ENCODE results near the gene STIM2.
A peak's percentile ranks its signal among the peaks of the same experiment; 100 is the strongest.

Gene STIM2

GRCh38 chr4:26873391-26874026, 12.9 kb downstream of the STIM2 start:
- TF ChIP-seq CTCF (IDR thresholded peaks at IDR 0.05; ENCODE audit: low read depth, low read length): no peak
- no peak overlapping the region for H3K4me3 ChIP-seq (ENCODE audit: low read depth, low read length)
- in situ Hi-C loops (cut with HindIII; ENCODE audit: low sequenced_read_pairs): no loop called here
- no peak for DNase-seq (ENCODE audit: low read depth, low spot score)

DNA sequence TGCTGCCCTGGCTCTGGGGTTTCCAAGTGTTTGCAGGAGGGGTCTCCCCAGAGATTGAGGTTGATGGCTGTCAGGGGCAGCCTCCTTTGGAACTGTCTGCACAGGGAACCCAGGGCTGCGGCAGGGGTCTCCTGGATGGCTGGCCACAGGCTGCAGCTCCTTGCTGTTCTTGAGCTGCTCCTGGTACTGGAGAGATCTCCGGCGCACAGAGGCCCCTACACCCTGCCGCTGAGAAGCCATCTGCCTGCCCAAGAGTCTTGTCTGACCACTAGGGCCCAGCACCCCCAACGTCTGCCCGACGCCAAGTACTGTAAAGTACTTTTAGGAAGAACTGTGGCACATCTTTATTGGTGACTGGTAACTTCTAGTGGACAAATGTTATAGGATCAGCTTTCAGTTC, 13.5 kb downstream of the STIM2 start:
- TF ChIP-seq CTCF (IDR thresholded peaks at IDR 0.05; ENCODE audit: low read depth, low read length): no peak
- DNase-seq (ENCODE audit: low read depth, low spot score): no peak
- no peak overlapping the region for H3K4me3 ChIP-seq (ENCODE audit: low read depth, low read length)
- in situ Hi-C loops (cut with HindIII; ENCODE audit: low sequenced_read_pairs): no loop called here

DNA sequence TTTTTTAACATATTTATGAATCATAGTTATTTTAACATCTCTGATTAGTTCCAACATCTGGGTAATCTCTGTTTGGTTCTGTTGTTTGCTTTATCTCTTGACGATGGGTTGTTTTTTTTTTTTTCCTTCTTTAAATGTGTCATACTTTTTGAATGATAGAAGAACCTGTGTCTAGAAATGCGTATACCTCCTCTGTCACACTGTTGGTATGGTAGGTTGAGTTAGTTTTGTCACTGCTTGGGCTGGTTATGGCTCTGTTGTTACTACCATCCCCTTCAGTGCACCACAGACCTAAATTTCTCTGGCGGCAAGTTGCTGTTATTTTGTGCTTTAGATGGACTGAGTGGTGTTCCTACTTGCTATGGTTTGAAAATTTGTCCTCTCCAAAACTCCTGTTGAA, 16.8 kb downstream of the STIM2 start:
- TF ChIP-seq CTCF (IDR thresholded peaks at IDR 0.05; ENCODE audit: low read depth, low read length): no peak
- in situ Hi-C loops (cut with HindIII; ENCODE audit: low sequenced_read_pairs): no loop called here
- DNase-seq (ENCODE audit: low read depth, low spot score): no peak
- no peak overlapping the region for H3K4me3 ChIP-seq (ENCODE audit: low read depth, low read length)

- DNase-seq (ENCODE audit: low read depth, low spot score): no peak
- no peak for TF ChIP-seq CTCF (IDR thresholded peaks at IDR 0.05; ENCODE audit: low read depth, low read length)
- in situ Hi-C loops (cut with HindIII; ENCODE audit: low sequenced_read_pairs): no loop called here
- no peak overlapping the region for H3K4me3 ChIP-seq (ENCODE audit: low read depth, low read length)
Measured at GRCh38 chr4:26877961-26878360, 17.3 kb downstream of the STIM2 start.

GRCh38 chr4:26878794-26879391, 18.3 kb downstream of the STIM2 start:
- in situ Hi-C loops (cut with HindIII; ENCODE audit: low sequenced_read_pairs): no loop called here
- no peak overlapping the region for H3K4me3 ChIP-seq (ENCODE audit: low read depth, low read length)
- DNase-seq (ENCODE audit: low read depth, low spot score): peak; percentile 29
- TF ChIP-seq CTCF (IDR thresholded peaks at IDR 0.05; ENCODE audit: low read depth, low read length): no peak

DNA sequence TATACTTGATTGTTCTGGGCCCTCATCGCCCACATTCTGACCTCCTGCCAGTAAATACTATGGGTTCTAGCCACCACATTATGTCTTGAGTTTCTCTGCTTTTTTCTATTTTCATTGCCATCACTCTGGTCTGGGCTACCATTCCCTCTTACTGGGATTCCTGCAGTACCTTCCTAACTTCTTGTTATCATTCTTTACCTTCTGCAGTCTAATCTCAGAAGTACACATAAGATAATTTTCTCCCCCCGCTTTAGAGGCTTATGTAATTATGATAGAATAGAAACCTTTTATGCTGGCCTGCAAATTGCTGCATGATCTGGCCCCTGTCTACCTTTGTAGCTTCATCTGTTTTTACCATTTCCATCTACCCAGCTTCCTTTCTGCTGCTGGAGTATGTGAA, 19.2 kb downstream of the STIM2 start:
- H3K4me3 ChIP-seq (ENCODE audit: low read depth, low read length): no peak overlapping the region
- in situ Hi-C loops (cut with HindIII; ENCODE audit: low sequenced_read_pairs): no loop called here
- no peak for TF ChIP-seq CTCF (IDR thresholded peaks at IDR 0.05; ENCODE audit: low read depth, low read length)
- DNase-seq (ENCODE audit: low read depth, low spot score): no peak
